HG02571 (cell line): Measurements from ENCODE around the gene WFDC10A.
"Not testable (repeated sequence)": the region's sequence is repeated elsewhere in the genome, so short reads cannot be mapped to it uniquely, and the experiment has no call there.

ENCODE experiments used
- ATAC-seq: cut with Tn5 transposase; IDR thresholded peaks from one replicate; pipeline ENCODE4 v1.9.1; 2021; ENCODE audit warnings: mild to moderate bottlenecking, moderate library complexity; ENCODE audit not compliant: unreplicated experiment

WFDC10A gene

GRCh38 chr20:45647441-45648050, 18.0 kb downstream of the WFDC10A start:
- no peak for ATAC-seq

GRCh38 chr20:45649312-45649863, 19.8 kb downstream of the WFDC10A start:
- ATAC-seq: no peak

DNA sequence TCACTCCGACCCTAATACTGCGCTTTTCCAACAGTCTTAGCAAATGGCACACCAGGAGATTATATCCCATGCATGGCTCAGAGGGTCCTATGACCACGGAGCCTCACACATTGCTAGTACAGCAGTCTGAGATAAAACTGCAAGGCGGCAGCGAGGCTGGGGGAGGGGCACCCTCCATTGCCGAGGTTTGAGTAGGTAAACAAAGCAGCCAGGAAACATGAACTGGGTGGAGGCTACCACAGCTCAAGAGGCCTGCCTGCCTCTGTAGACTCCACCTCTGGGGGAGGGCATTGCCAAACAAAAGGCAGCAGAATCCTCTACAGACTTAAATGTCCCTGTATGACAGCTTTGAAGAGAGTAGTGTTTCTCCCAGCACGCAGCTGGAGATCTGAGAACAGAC, 22.2 kb downstream of the WFDC10A start:
- ATAC-seq: not testable (repeated sequence)

DNA sequence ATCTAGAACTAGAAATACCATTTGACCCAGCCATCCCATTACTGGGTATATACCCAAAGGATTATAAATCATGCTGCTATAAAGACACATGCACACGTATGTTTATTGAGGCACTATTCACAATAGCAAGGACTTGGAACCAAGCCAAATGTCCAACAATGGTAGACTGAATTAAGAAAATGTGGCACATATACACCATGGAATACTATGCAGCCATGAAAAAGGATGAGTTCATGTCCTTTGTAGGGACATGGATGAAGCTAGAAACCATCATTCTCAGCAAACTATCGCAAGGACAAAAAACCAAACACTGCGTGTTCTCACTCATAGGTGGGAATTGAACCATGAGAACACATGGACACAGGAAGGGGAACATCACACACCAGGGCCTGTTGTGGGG, 27.5 kb downstream of the WFDC10A start:
- not testable (repeated sequence) for ATAC-seq

DNA sequence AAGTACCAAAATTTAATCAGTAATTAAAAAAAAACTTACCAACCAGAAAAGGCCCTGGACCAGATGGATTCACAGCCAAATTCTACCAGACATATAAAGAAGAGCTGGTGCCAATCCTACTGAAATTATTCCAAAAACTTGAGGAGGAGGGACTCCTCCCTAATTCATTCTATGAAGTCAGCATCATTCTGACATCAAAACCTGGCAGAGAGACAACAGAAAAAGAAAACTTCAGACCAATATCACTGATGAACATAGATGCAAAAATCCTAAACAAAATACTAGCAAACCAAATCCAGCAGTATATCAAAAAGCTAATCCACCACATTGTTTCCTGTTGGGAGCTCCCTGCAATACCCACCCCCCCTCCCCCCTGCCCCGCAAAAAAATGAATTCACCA, 40.6 kb downstream of the WFDC10A start, which contains the start of gene WFDC11:
TSS of gene WFDC11 (minus strand) at position 101 of the 400 bp plus-strand sequence. CDS start 19,639 bp downstream, outside the sequence.
- ATAC-seq: no peak

DNA sequence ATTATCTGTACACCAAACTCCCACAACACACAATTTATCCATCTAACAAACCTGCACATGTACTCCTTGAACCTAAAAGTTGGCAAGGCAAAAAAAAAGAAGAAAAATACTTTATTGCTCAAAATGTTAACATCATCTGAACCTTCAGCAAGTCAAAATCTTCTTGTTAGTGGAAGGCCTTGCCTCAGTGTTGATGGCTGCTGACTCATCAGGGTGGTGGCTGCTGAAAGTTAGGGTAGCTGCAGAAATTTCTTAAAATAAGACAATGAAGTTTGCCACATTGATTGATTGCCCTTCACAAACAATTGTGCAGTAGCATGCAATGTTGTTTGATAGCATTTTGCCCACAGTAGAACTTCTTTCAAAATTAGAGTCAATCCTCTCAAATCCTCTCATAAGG, 43.2 kb downstream of the WFDC10A start:
- no peak for ATAC-seq

GRCh38 chr20:45679650-45680049, 50.1 kb downstream of the WFDC10A start:
- no peak for ATAC-seq
